Trophoblast cell (in vitro differentiated cells and primary cell): ENCODE measurements around the gene RIC8A.

Source experiments
- DNase-seq, 2 donors: peaks; one replicate each; pipeline ENCODE4 v3.0.0-alpha.2; 2016
- H2AFZ ChIP-seq: 2 replicates; pipeline ENCODE4 v1.6.1; 2013; ENCODE audit warnings: low read length, moderate library complexity, mild to moderate bottlenecking; ENCODE audit not compliant: insufficient read depth, poor library complexity
- H2AK5ac ChIP-seq: 2 replicates; pipeline ENCODE4 v1.6.1; 2013; ENCODE audit warnings: mild to moderate bottlenecking, low read length
- H2BK120ac ChIP-seq: 2 replicates; pipeline ENCODE4 v1.6.1; 2013; ENCODE audit warnings: low read length, mild to moderate bottlenecking, moderate library complexity; ENCODE audit not compliant: insufficient read depth, poor library complexity
- H2BK12ac ChIP-seq: 2 replicates; pipeline ENCODE4 v1.6.1; 2013; ENCODE audit warnings: mild to moderate bottlenecking, low read length, moderate library complexity
- H2BK5ac ChIP-seq: 2 replicates; pipeline ENCODE4 v1.6.1; 2013; ENCODE audit warnings: low read length, low read depth, moderate library complexity, mild to moderate bottlenecking; ENCODE audit not compliant: poor library complexity
- H3K14ac ChIP-seq: 2 replicates; pipeline ENCODE4 v1.6.1; 2013; ENCODE audit warnings: mild to moderate bottlenecking, low read length
- H3K18ac ChIP-seq: 2 replicates; pipeline ENCODE4 v1.6.1; 2013; ENCODE audit warnings: mild to moderate bottlenecking, low read length
- H3K23ac ChIP-seq: 2 replicates; pipeline ENCODE4 v1.6.1; 2013; ENCODE audit warnings: low read length
- H3K27ac ChIP-seq: 2 replicates; pipeline ENCODE4 v1.5.1; 2013; ENCODE audit warnings: low read depth, mild to moderate bottlenecking, inconsistent platforms, low read length, moderate library complexity
- H3K27me3 ChIP-seq: 2 replicates; pipeline ENCODE4 v1.6.1; 2013; ENCODE audit warnings: inconsistent platforms, mild to moderate bottlenecking, low read length, moderate library complexity; ENCODE audit not compliant: insufficient read depth
- H3K36me3 ChIP-seq, 2 experiments: 1 replicate in 1 of 2; 2 replicates in 1 of 2; pipeline ENCODE4 v1.6.1; 2013; ENCODE audit warnings: low read length in 2 of 2, mild to moderate bottlenecking in 2 of 2, moderate library complexity in 1 of 2; ENCODE audit not compliant: insufficient read depth in 2 of 2, control insufficient read depth in 1 of 2
- H3K4ac ChIP-seq: 2 replicates; pipeline ENCODE4 v1.6.1; 2013; ENCODE audit warnings: low read depth, mild to moderate bottlenecking, low read length, moderate library complexity
- H3K4me1 ChIP-seq, 2 experiments: 1 replicate in 1 of 2; 2 replicates in 1 of 2; pipeline ENCODE4 v1.6.1; 2013; ENCODE audit warnings: low read length in 2 of 2, mild to moderate bottlenecking in 2 of 2, moderate library complexity in 1 of 2; ENCODE audit not compliant: insufficient read depth in 2 of 2, control insufficient read depth in 1 of 2
- H3K4me2 ChIP-seq: 2 replicates; pipeline ENCODE4 v1.6.1; 2013; ENCODE audit warnings: inconsistent platforms, mild to moderate bottlenecking, low read length, moderate library complexity
- H3K4me3 ChIP-seq: 2 replicates; pipeline ENCODE4 v1.5.1; 2013; ENCODE audit warnings: mild to moderate bottlenecking, low read depth, low read length, inconsistent platforms
- H3K79me1 ChIP-seq: one replicate; pipeline ENCODE4 v1.6.1; 2013; ENCODE audit warnings: low read length
- H3K79me2 ChIP-seq: 2 replicates; pipeline ENCODE4 v1.6.1; 2013; ENCODE audit warnings: low read length, mild to moderate bottlenecking; ENCODE audit not compliant: control insufficient read depth, insufficient read depth, poor library complexity
- H3K9ac ChIP-seq: 2 replicates; pipeline ENCODE4 v1.6.1; 2013; ENCODE audit warnings: mild to moderate bottlenecking, low read length
- H3K9me3 ChIP-seq: 2 replicates; pipeline ENCODE4 v1.6.1; 2013; ENCODE audit warnings: low read depth, mild to moderate bottlenecking, control low read depth, inconsistent platforms, low read length; ENCODE audit not compliant: insufficient read depth
- H4K12ac ChIP-seq: 2 replicates; pipeline ENCODE4 v1.6.1; 2013; ENCODE audit warnings: low read depth, mild to moderate bottlenecking, low read length, moderate library complexity
- H4K8ac ChIP-seq: 2 replicates; pipeline ENCODE4 v1.6.1; 2013; ENCODE audit warnings: low read depth, mild to moderate bottlenecking, low read length, moderate library complexity
- H4K91ac ChIP-seq: one replicate; pipeline ENCODE4 v1.6.1; 2013; ENCODE audit warnings: low read depth, mild to moderate bottlenecking, low read length, moderate library complexity
- WGBS: extraction: QIAGEN DNeasy Blood & Tissue Kit; methylation state at CpG from one replicate; pipeline ENCODE4 v1.1.7; 2013; ENCODE audit warnings: missing lambda C conversion rate; ENCODE audit not compliant: insufficient read length, insufficient coverage; ENCODE audit errors: extremely low coverage; 5-methylcytosine and 5-hydroxymethylcytosine counted together

Gene RIC8A

DNA sequence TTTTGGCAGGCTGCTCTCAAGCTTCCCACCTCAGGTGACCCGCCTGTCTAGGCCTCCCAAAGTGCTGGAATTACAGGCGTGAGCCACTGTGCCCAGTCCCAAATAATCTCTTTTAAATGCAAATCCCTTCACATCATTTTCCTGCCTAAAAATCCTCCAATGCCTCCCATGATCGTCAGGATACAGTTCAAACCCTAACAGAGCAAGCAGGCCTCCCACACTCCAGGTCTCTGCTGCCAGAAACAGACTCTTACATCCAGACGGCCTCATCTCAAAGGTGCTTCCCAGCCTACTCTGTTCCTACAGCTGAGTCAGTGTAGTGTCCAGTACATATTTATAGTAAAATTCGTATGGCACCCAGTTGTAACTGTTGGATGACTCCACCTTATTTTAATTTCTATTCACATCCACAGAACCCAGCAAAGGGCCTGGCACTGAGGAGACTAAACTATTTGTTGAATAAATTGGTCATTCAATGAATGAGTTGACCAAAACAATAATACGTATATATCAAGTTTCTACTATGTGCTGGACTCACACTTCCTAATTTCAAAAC, 20.4 kb downstream of the RIC8A start:
- Histone ChIP-seq H4K8ac (no peak overlapping the region), H3K4me3 (no peak overlapping the region), H3K14ac (no peak overlapping the region), H2BK120ac (no peak overlapping the region), H3K4me2 (no peak overlapping the region), H4K12ac (no peak overlapping the region), H3K23ac (no peak overlapping the region), H3K27ac (no peak overlapping the region), H3K9ac (no peak overlapping the region), H3K18ac (no peak overlapping the region), H2AK5ac (no peak overlapping the region), H3K79me1 (no peaks in the 10 kb centered on the region), H4K91ac (no peak overlapping the region), H3K79me2 (no peaks in the 10 kb centered on the region), H3K4me1 (no peaks in the 10 kb centered on the region), H3K36me3 (peaks cover 0 to 4% of the 10 kb centered on the region in 2 experiments), H3K27me3 (no peaks in the 10 kb centered on the region), H2BK12ac (no peak overlapping the region), H2AFZ (no peak overlapping the region), H2BK5ac (no peak overlapping the region), H3K9me3 (no peaks in the 10 kb centered on the region), H3K4ac (no peak overlapping the region)
- WGBS = no CpG with 5 or more reads among the region's 6 CpGs
- no peak for DNase-seq

DNA sequence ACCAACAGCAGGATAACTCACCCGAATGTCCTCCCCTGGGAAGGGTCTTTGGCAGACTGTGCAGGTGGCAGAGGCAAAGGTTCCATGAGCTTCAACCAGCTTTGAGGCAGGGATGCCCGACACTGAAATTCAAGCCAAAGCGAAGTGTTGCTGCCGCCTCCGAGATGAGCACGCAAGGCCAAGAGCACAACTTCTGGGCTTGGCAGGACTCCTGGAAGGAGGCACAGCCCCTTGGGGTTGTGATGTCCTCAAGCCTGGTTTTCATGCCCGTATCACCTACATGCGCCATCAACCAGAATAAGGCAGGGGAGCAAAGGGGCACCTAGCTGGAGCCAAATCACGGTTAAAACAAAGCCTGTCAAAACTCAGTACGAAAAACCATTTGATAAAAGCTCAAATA, 22.9 kb downstream of the RIC8A start:
- no peaks in the 10 kb centered on the region for H3K79me1 ChIP-seq
- no peak overlapping the region for H2BK12ac ChIP-seq
- no peak overlapping the region for H3K18ac ChIP-seq
- no peak overlapping the region for H3K14ac ChIP-seq
- H3K27ac ChIP-seq = no peak overlapping the region
- WGBS = no CpG with 5 or more reads among the region's 10 CpGs
- no peak for DNase-seq
- no peak overlapping the region for H3K9ac ChIP-seq
- no peak overlapping the region for H4K8ac ChIP-seq
- H3K4me3 ChIP-seq = no peak overlapping the region
- H3K79me2 ChIP-seq = no peaks in the 10 kb centered on the region
- H3K23ac ChIP-seq = no peak overlapping the region
- H3K9me3 ChIP-seq = no peaks in the 10 kb centered on the region
- peaks cover 0 to 4% of the 10 kb centered on the region in 2 experiments for H3K4me1 ChIP-seq
- H4K12ac ChIP-seq = no peak overlapping the region
- H2AK5ac ChIP-seq = no peak overlapping the region
- no peak overlapping the region for H2AFZ ChIP-seq
- H2BK120ac ChIP-seq = no peak overlapping the region
- no peaks in the 10 kb centered on the region for H3K27me3 ChIP-seq
- H2BK5ac ChIP-seq = no peak overlapping the region
- H3K4me2 ChIP-seq = no peak overlapping the region
- H3K4ac ChIP-seq = no peak overlapping the region
- peaks cover 0 to 4% of the 10 kb centered on the region in 2 experiments for H3K36me3 ChIP-seq
- H4K91ac ChIP-seq = no peak overlapping the region

DNA sequence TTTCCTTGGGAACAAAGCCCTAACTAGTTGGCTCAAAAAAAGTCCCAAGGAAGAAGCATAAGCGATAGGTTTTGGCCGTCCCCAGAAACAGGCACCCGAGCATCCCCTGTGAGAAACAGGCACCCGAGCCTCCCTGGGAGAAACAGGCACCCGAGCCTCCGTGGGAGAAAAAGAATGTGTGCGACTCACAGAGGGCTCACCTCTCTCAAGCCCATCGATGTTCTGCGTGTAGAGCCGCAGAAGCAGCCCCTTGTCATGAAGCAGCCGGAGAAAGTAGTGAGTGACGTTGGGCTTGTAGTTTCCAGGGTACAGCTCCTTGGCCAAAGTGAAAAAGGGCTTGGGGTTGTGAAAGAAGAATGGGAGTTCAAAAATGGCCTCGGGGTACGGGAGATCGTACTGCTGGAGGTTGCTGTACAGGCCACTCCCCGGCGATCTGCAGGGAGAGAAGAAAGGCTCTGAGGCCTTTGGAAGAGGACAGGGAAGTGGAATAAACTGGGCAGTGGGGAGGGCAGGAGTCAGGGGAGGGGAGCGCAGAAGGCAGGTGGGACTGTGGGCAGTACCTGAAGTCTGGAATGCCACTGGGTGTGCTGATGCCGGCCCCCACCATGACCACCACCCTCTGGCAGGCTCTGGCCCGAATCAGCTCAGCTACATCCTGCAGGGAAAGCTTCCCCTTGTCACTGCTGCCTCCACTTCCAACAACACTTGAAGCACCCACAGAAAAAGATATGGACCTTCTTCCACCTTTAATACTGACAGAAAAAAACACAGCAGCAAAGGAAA, 25.5 kb downstream of the RIC8A start:
- H3K4me3 ChIP-seq = no peak overlapping the region
- peak overlapping the region; percentile 16 for H2BK12ac ChIP-seq
- no peak overlapping the region for H2BK120ac ChIP-seq
- no peak overlapping the region for H2AK5ac ChIP-seq
- H3K27ac ChIP-seq = no peak overlapping the region
- H3K23ac ChIP-seq = no peak overlapping the region
- H4K12ac ChIP-seq = no peak overlapping the region
- H3K14ac ChIP-seq = no peak overlapping the region
- DNase-seq = no peak
- H4K8ac ChIP-seq = no peak overlapping the region
- no peaks in the 10 kb centered on the region for H3K9me3 ChIP-seq
- H3K4ac ChIP-seq = no peak overlapping the region
- H3K18ac ChIP-seq = no peak overlapping the region
- peaks cover 0 to 4% of the 10 kb centered on the region in 2 experiments for H3K36me3 ChIP-seq
- H3K79me1 ChIP-seq = peaks cover 11% of the 10 kb centered on the region
- peaks cover 0 to 6% of the 10 kb centered on the region in 2 experiments for H3K4me1 ChIP-seq
- H2AFZ ChIP-seq = no peak overlapping the region
- peaks cover 13% of the 10 kb centered on the region for H3K79me2 ChIP-seq
- no peak overlapping the region for H4K91ac ChIP-seq
- no peak overlapping the region for H2BK5ac ChIP-seq
- H3K9ac ChIP-seq = no peak overlapping the region
- H3K4me2 ChIP-seq = no peak overlapping the region
- no CpG with 5 or more reads among the region's 20 CpGs for WGBS
- H3K27me3 ChIP-seq = no peaks in the 10 kb centered on the region

DNA sequence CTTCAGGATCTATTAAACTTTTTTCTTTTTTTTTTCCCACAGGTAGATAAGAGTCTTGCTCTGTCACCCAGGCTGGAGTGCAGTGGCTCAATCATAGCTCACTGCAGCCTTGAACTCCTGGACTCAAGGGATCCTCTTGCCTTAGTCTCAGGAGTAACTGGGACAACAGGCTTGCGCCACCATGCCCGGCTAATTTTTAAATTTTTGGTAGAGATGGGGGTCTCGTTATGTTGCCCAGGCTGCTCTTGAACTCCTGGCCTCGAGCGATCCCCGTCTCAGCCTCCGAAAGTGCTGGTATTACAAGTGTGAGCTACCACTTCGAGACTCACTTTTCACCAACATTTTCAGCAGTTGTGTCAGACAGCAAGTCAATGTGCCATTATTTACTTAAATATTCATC, 27.7 kb downstream of the RIC8A start:
- Histone ChIP-seq H3K4me2 (no peak overlapping the region), H4K8ac (no peak overlapping the region), H3K79me2 (peaks cover 13% of the 10 kb centered on the region), H3K36me3 (peaks cover 4 to 5% of the 10 kb centered on the region in 2 experiments), H3K23ac (no peak overlapping the region), H3K9ac (no peak overlapping the region), H4K91ac (no peak overlapping the region), H3K4ac (no peak overlapping the region), H2BK120ac (no peak overlapping the region), H2BK5ac (no peak overlapping the region), H3K27me3 (no peaks in the 10 kb centered on the region), H4K12ac (no peak overlapping the region), H3K27ac (no peak overlapping the region), H2AK5ac (no peak overlapping the region), H3K18ac (no peak overlapping the region), H3K4me3 (no peak overlapping the region), H3K79me1 (peaks cover 11% of the 10 kb centered on the region), H3K4me1 (peaks cover 0 to 6% of the 10 kb centered on the region in 2 experiments), H2AFZ (no peak overlapping the region), H2BK12ac (no peak overlapping the region), H3K14ac (no peak overlapping the region), H3K9me3 (no peaks in the 10 kb centered on the region)
- no CpG with 5 or more reads among the region's 8 CpGs for WGBS
- no peak for DNase-seq
